Activated CD8-positive, alpha-beta T cell treated with anti-CD3 and anti-CD28 coated beads, Interleukin-2, amount 10 ng/mL, durations not matched to agents 7 days and 5 days (primary cell): ENCODE results near the gene CFL1. TPM values are rescaled to one million over a fixed set of nuclear protein-coding genes. Genes with fewer than 3 reads are reported as not detected.
A peak's percentile ranks its signal among the peaks of the same experiment; 100 is the strongest.
"Not testable (repeated sequence)": the region's sequence is repeated elsewhere in the genome, so short reads cannot be mapped to it uniquely, and the experiment has no call there.

Experiments used
- ATAC-seq: fragments of 150-1000 bp; cut with Tn5 transposase; one replicate; pipeline ENCODE4 v1.10.0; 2021; ENCODE audit warnings: moderate library complexity
- CTCF ChIA-PET: fragments of 350-600 bp; sonication (Branson Sonifier 250); formaldehyde crosslinking; loops from one replicate; lab custom pipeline; 2021; ENCODE audit warnings: antibody characterized with exemption; lab: Charles Lee
- POLR2A ChIA-PET: fragments of 350-600 bp; sonication (Branson Sonifier 250); formaldehyde crosslinking; loops from one replicate; lab custom pipeline; 2021; ENCODE audit warnings: antibody characterized with exemption; lab: Charles Lee
- DNase-seq: peaks from one replicate; pipeline ENCODE4 v3.0.0-alpha.2; 2020
- H3K27ac Mint-ChIP-seq: one replicate; pipeline ENCODE4 v1.8.0; 2021; ENCODE audit warnings: mild to moderate bottlenecking, mixed read lengths
- H3K27me3 Mint-ChIP-seq: one replicate; pipeline ENCODE4 v1.8.0; 2021; ENCODE audit warnings: low read depth, mixed read lengths
- H3K36me3 Mint-ChIP-seq: one replicate; pipeline ENCODE4 v1.8.0; 2021; ENCODE audit warnings: low read depth, mixed read lengths
- H3K4me1 Mint-ChIP-seq: one replicate; pipeline ENCODE4 v1.8.0; 2021; ENCODE audit warnings: low read depth, mixed read lengths
- H3K4me3 Mint-ChIP-seq: one replicate; pipeline ENCODE4 v1.8.0; 2021; ENCODE audit warnings: mild to moderate bottlenecking, mixed read lengths
- H3K9me3 Mint-ChIP-seq: one replicate; pipeline ENCODE4 v1.8.0; 2022; ENCODE audit warnings: mixed read lengths; ENCODE audit not compliant: insufficient read depth
- total RNA-seq, 2 experiments: library from RNA; stranded (reverse); gene quantifications; one replicate each; pipeline ENCODE4 v1.2.3, GENCODE V29; 2021

The CFL1 gene
- total RNA-seq, 2 experiments from 2014 or later, result 2,110 to 2,145 TPM

DNA sequence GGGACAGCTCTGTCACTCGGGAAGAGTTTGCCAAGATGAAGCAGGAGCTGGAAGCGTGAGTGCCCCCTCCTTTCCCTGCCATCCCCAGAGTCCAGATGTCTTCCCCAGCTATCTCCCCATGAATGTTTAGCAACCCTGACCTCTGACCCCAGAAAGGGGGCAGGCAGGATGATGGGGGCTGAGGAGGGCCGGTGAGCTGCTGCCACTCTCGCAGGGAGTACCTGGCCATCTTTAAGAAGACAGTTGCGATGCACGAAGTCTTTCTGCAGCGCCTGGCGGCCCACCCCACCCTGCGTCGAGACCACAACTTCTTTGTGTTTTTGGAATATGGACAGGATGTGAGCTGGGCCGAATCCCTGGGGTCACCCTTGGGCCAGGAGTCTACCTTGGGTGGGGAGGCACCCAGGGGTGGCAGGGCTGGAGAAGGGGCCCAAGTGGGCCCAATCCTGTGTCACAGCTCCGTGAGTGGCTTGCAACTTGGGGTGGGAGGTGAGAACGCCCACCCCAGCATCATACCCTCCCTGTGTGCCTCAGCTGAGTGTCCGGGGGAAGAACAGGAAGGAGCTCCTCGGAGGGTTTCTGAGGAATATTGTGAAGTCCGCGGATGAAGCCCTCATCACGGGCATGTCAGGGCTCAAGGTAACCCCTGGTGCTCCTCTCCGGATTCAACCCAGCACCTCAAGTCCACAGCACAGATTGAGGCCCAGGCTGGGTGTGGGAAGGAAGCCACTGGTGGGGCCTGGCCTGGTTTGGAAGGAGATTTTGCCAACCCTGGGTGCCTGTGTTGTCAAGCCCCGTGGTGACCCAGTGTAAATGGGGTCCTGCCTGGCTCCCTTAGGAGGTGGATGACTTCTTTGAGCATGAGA is 7.5 kb downstream of the CFL1 start:
- ATAC-seq (peak; percentile 20), DNase-seq (peak; percentile 22)
- Mint-ChIP-seq H3K9me3 (no peaks in the 10 kb centered on the region), H3K4me1 (peaks cover 22% of the 10 kb centered on the region), H3K27me3 (no peaks in the 10 kb centered on the region), H3K27ac (peak overlapping the region; percentile 25), H3K4me3 (no peak overlapping the region), H3K36me3 (peaks cover 51% of the 10 kb centered on the region)
- POLR2A ChIA-PET, result interaction anchor here (1.3 to 15.9 kb wide), 4 partner anchors 9 to 131 kb away, joined by 3 to 305 read pairs (median 10); partner anchors contain the start of genes CCDC85B, CTSW, FIBP and MUS81
- CTCF ChIA-PET, result interaction anchor here (1.0 to 7.2 kb wide), 7 partner anchors 10 to 195 kb away, joined by 3 to 36 read pairs (median 6); partner anchors contain the start of genes KAT5, MUS81 and SNX32

DNA sequence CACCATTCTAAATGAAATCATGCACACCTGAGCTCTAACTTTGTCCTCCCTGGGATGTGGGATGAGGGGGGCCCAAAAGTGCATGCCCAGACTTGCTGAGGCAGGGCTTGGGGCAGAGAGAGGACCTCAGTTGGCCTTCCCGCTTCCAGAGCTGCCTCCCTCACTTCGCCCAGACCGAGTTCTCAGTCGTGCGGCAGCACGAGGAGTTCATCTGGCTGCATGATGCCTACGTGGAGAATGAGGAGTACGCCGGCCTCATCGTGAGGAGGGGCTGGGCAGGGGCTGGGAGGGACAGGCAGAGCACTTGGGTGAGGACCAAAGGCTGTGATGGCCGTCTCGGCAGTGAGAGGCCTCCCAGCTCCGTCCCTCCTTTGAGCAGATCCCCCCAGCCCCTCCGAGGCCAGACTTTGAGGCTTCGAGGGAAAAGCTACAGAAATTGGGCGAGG is 8.2 kb downstream of the CFL1 start:
- Mint-ChIP-seq H3K4me3 (no peak overlapping the region), H3K9me3 (no peaks in the 10 kb centered on the region), H3K4me1 (peaks cover 17% of the 10 kb centered on the region), H3K36me3 (peaks cover 46% of the 10 kb centered on the region), H3K27ac (peak overlapping the region; percentile 25), H3K27me3 (no peaks in the 10 kb centered on the region)
- POLR2A ChIA-PET, result interaction anchor here (1.3 to 15.9 kb wide), 4 partner anchors 10 to 130 kb away, joined by 3 to 305 read pairs (median 10); partner anchors contain the start of genes CCDC85B, CTSW, FIBP and MUS81
- DNase-seq (no peak), ATAC-seq (peak; percentile 1)
- CTCF ChIA-PET, result interaction anchor here (1.0 to 7.2 kb wide), 7 partner anchors 10 to 195 kb away, joined by 3 to 36 read pairs (median 6); partner anchors contain the start of genes KAT5, MUS81 and SNX32

DNA sequence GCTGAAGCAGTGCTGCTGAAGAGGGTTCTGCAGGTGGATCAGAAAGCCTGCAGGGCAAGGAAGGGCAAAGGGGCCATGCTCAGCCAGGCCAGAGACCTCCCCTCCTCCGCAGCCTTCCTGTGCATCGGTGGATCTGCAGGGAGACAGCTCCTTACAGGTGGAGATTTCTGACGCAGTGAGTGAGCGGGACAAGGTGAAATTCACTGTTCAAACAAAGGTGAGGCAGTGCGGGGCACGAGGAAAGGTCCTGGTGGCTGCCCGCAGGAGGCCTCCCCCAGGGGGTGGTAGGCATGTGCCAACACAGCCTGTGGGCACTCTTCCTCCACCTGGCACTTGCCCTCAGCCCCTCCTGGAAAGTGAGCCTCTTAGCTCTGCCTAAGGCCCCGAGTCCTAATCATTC is 8.6 kb downstream of the CFL1 start:
- Mint-ChIP-seq H3K9me3 (no peaks in the 10 kb centered on the region), H3K27me3 (no peaks in the 10 kb centered on the region), H3K36me3 (peaks cover 41% of the 10 kb centered on the region), H3K4me3 (no peak overlapping the region), H3K27ac (peak overlapping the region; percentile 25), H3K4me1 (peaks cover 13% of the 10 kb centered on the region)
- ATAC-seq, result peak; percentile 8
- CTCF ChIA-PET, result interaction anchor here (1.0 to 7.2 kb wide), 6 partner anchors 11 to 196 kb away, joined by 3 to 36 read pairs (median 6); partner anchors contain the start of genes MUS81 and SNX32
- DNase-seq, result no peak
- POLR2A ChIA-PET, result interaction anchor here (1.3 to 15.9 kb wide), 4 partner anchors 10 to 130 kb away, joined by 3 to 305 read pairs (median 10); partner anchors contain the start of genes CCDC85B, CTSW, FIBP and MUS81

DNA sequence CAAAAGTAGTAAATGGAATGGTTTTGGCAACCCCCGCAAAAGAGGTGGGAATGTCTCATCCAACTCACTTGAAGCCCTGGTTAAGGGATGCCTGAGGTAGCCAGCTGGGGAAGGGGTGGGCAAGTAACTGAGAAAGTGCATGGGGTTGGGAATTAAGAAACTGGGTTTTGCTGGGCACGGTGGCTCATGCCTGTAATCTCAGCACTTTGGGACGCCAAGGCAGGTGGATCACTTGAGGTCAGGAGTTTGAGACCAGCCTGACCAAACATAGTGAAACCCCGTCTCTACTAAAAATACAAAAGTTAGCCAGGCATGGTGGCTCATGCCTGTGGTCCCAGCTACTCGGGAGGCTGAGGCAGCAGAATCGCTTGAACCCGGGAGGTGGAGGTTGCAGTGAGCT is 9.3 kb downstream of the CFL1 start:
- H3K36me3 Mint-ChIP-seq, result peaks cover 35% of the 10 kb centered on the region
- POLR2A ChIA-PET, result interaction anchor here (4.0 to 15.9 kb wide), 2 partner anchors 11 to 37 kb away, joined by 17 to 305 read pairs; partner anchors contain the start of genes CCDC85B, CTSW, FIBP and MUS81
- CTCF ChIA-PET, result interaction anchor here (0.9 to 7.2 kb wide), 4 partner anchors 11 to 197 kb away, joined by 3 to 36 read pairs (median 6); partner anchors contain the start of gene MUS81
- H3K9me3 Mint-ChIP-seq, H3K27me3 Mint-ChIP-seq, H3K4me3 Mint-ChIP-seq, ATAC-seq, H3K27ac Mint-ChIP-seq, H3K4me1 Mint-ChIP-seq, DNase-seq: not testable (repeated sequence)

DNA sequence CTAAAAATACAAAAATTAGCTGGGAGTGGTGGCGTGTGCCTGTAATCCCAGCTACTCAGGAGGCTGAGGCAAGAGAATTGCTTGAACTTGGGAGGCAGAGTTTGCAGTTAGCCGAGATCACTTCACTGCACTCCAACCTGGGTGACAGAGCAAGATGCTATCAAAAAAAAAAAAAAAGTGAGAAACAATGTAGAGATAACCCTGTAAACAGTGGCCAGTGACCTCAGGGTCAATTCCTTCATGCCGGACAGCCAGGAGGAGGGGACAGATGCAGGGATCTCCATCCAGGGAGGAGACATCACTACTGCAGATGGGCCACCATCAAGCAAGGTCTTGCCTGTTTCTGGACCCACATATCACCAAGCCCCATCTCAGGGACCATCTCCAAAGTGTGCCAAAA is 10.2 kb downstream of the CFL1 start:
- no peak overlapping the region for H3K4me3 Mint-ChIP-seq
- no peak overlapping the region for H3K27ac Mint-ChIP-seq
- DNase-seq (no peak), ATAC-seq (no peak)
- peaks cover 25% of the 10 kb centered on the region for H3K36me3 Mint-ChIP-seq
- H3K27me3 Mint-ChIP-seq, result no peaks in the 10 kb centered on the region
- H3K4me1 Mint-ChIP-seq, result no peaks in the 10 kb centered on the region
- H3K9me3 Mint-ChIP-seq, result no peaks in the 10 kb centered on the region
- POLR2A ChIA-PET, result interaction anchor here (4.0 to 15.9 kb wide), 2 partner anchors 12 to 37 kb away, joined by 17 to 305 read pairs; partner anchors contain the start of genes CCDC85B, CTSW, FIBP and MUS81
- CTCF ChIA-PET, result interaction anchor here (1.2 to 7.2 kb wide), 3 partner anchors 12 to 197 kb away, joined by 3 to 36 read pairs (median 7); partner anchors contain the start of gene MUS81

DNA sequence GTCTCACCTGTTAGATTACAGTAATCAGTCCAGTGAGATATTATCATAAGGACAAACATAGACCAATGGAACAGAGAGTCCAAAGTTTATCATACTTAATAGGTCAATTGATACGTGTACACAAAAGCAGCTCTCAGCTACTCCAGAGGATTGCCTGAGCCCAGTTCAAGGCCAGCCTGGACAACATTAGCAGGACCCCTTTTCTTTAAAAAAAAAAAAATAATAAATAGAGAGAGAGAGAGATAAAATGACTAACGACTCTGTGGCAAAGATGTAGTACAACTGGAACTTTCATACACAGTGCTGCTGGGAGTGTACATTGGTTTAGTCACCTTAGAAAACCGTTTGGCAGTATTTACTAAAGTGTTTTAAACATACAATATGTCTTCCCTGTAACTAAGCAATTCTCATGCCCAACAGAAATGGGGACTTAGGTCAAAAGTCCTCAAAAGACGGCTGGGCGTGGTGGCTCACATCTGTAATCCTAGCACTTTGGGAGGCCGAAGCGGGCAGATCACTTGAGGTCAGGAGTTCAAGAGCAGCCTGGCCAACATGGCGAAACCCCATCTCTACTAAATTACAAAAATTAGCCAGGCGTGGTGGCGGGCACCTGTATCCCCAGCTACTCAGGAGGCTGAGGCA is 13.6 kb downstream of the CFL1 start:
- DNase-seq (no peak), ATAC-seq (no peak)
- Mint-ChIP-seq H3K4me3 (no peak overlapping the region), H3K4me1 (no peaks in the 10 kb centered on the region), H3K9me3 (no peaks in the 10 kb centered on the region), H3K27ac (no peak overlapping the region), H3K36me3 (no peaks in the 10 kb centered on the region), H3K27me3 (no peaks in the 10 kb centered on the region)
- ChIA-PET POLR2A (no interaction called here), CTCF (interaction anchor here (1.1 to 1.8 kb wide), 3 partner anchors 8 to 25 kb away, joined by 3 to 7 read pairs (median 3); no protein-coding TSS in a partner anchor)

DNA sequence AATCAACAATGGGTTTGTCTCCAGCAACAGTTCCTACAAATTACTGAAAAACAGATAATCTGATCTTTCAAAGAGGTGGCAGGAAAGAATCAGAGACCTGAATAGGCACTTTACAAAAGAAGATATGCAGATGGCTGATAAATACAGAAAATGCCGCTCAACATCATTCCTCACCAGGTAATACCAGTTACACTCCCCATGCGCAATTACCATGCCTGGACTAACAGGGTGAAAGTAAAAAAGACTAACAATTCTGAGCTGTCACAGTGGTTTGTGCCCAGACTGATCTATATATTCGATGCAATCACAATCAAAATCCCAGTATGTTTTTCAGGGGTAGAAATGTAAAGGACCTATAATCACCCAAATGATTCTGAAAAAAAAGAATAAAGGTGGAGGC is 14.2 kb downstream of the CFL1 start:
- CTCF ChIA-PET, result interaction anchor here (1.2 to 1.8 kb wide), 3 partner anchors 8 to 25 kb away, joined by 3 to 7 read pairs (median 3); no protein-coding TSS in a partner anchor
- ATAC-seq, result no peak
- H3K27me3 Mint-ChIP-seq, result no peaks in the 10 kb centered on the region
- no peaks in the 10 kb centered on the region for H3K9me3 Mint-ChIP-seq
- POLR2A ChIA-PET, result no interaction called here
- H3K36me3 Mint-ChIP-seq, result no peaks in the 10 kb centered on the region
- H3K4me1 Mint-ChIP-seq, result no peaks in the 10 kb centered on the region
- H3K27ac Mint-ChIP-seq, result no peak overlapping the region
- DNase-seq, result no peak
- no peak overlapping the region for H3K4me3 Mint-ChIP-seq

DNA sequence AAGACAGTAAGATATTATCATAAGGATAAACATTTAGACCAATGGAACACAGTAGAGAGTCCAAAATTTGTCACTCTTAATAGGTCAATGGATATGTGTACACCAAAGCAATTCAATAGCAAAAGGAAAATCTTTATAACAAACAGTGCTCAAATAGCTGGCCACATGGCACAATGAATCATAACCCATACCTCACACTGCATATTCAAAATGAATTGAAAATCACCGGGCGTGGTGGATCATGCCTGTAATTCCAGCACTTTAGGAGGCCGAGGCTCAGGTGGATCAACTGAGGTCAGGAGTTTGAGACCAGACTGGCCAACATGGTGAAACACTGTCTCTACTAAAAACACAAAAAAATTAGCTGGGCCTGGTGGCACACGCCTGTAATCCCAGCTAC is 15.8 kb downstream of the CFL1 start:
- DNase-seq, result no peak
- Mint-ChIP-seq H3K9me3 (no peaks in the 10 kb centered on the region), H3K4me3 (no peak overlapping the region), H3K4me1 (no peaks in the 10 kb centered on the region), H3K36me3 (no peaks in the 10 kb centered on the region), H3K27me3 (no peaks in the 10 kb centered on the region), H3K27ac (no peak overlapping the region)
- ChIA-PET POLR2A (no interaction called here), CTCF (interaction anchor here (1.4 to 1.8 kb wide), 2 partner anchors 10 to 18 kb away, joined by 4 to 7 read pairs; partner anchors contain the start of gene MUS81)
- ATAC-seq, result no peak

DNA sequence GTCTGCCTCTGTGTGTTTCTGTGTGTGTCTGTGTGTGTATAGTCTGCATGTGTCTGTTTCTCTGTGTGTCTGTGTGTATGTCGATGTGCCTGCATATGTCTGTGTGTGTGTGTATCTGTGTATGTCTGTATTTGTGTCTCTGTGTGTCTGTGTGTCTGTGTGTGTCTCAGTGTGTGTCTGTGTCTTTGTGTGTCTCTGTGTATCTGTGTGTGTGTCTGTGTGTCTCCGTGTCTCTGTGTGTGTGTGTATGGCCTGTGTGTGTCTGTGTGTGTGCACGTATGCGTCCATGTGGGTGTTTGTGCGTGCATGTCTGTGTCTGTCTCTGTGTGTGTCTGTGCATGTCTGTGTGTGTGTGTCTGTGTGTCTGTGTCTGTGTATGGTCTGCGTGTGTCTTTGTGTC is 23.8 kb downstream of the CFL1 start:
- H3K4me1 Mint-ChIP-seq, result peaks cover 9% of the 10 kb centered on the region
- POLR2A ChIA-PET, result interaction anchor here (0.8 to 1.6 kb wide), 4 partner anchors 16 to 24 kb away, joined by 3 to 5 read pairs (median 4); no protein-coding TSS in a partner anchor
- H3K27me3 Mint-ChIP-seq, result peaks cover 22% of the 10 kb centered on the region
- CTCF ChIA-PET, result interaction anchor here (1.0 to 2.3 kb wide), 3 partner anchors 16 to 54 kb away, joined by 4 to 16 read pairs (median 6); partner anchors contain the start of gene MUS81
- ATAC-seq (no peak), DNase-seq (no peak)
- no peak overlapping the region for H3K27ac Mint-ChIP-seq
- H3K9me3 Mint-ChIP-seq, result no peaks in the 10 kb centered on the region
- no peak overlapping the region for H3K4me3 Mint-ChIP-seq
- no peaks in the 10 kb centered on the region for H3K36me3 Mint-ChIP-seq

DNA sequence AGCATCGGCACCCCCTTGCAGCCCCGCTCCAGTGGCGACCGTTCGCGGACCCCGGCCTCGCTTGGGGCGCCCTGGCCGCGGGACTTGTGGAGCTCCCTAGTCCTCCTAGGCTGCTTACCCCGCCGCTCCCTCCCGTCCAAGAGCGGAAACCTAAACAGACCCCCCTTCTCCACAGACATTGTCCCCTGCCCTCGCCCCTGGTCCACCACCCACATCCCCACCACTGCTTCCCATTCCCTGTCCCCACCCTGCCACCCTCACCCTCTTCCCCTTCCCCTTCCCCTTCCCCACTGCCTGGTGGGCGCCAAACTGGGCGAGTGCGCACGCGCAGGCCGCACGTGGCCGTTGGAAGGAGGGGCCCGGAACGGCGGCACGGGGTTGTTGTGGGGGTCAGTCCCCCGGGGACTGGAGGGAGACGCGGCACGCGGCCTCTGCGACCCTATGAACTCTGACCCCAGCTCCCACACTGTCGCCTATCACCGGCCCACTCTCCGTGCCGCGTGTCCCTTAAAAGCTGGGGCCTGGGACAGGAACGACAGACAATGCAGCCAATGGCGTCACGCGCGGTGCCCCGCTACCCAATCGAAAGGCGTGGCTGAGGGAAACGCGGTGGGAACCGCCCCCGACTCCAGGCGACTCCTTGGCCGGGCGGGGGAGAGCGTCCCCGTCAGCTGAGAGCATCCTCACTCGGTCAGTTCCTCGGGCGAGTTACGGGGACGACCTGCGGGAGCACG is 24.5 kb downstream of the CFL1 start, which contains the start of gene SNX32:
SNX32 (plus strand) TSS at position 667 of the 734 bp plus-strand sequence. CDS start 103 bp downstream, outside the sequence.
- ChIA-PET POLR2A (interaction anchor here (0.8 to 1.6 kb wide), 5 partner anchors 16 to 181 kb away, joined by 3 to 5 read pairs (median 3); no protein-coding TSS in a partner anchor), CTCF (interaction anchor here (1.0 to 3.1 kb wide), 10 partner anchors 8 to 59 kb away, joined by 3 to 16 read pairs (median 4); partner anchors contain the start of genes CFL1, FIBP and MUS81)
- H3K9me3 Mint-ChIP-seq, result no peaks in the 10 kb centered on the region
- DNase-seq (peak; percentile 97), ATAC-seq (peak; percentile 100)
- H3K27me3 Mint-ChIP-seq, result peaks cover 24% of the 10 kb centered on the region
- no peaks in the 10 kb centered on the region for H3K36me3 Mint-ChIP-seq
- no peak within 1 kb of the TSS for H3K4me3 Mint-ChIP-seq
- peak within 1 kb of the TSS; percentile 53 for H3K27ac Mint-ChIP-seq
- H3K4me1 Mint-ChIP-seq, result peaks cover 9% of the 10 kb centered on the region
